HCT116 (cell line): ENCODE measurements around the gene PSORS1C2. TPM values are rescaled to one million over a fixed set of nuclear protein-coding genes. Genes with fewer than 3 reads are reported as not detected.

Experiments
- ATAC-seq: fragments of 200-7000 bp; cut with Tn5 transposase; 2 replicates; pipeline ENCODE4 v1.9.1; 2020; ENCODE audit warnings: mild to moderate bottlenecking, moderate library complexity
- BruUV-seq: library from RNA; stranded (reverse); fragments of 400-500 nt; replicated peaks from 2 replicates; lab custom pipeline; 2021; lab: Mats Ljungman, UMichigan
- CTCF ChIA-PET: fragments of 300-600 bp; sonication (Branson Sonifier 250); formaldehyde crosslinking; loops from one replicate; lab custom pipeline; 2021; ENCODE audit warnings: antibody characterized with exemption; lab: Charles Lee
- POLR2A ChIA-PET: fragments of 300-600, 350-600 bp; sonication (Branson Sonifier 250); formaldehyde crosslinking; loops from one replicate; lab custom pipeline; 2021; ENCODE audit warnings: antibody characterized with exemption; lab: Charles Lee
- RAD21 ChIA-PET, 2 experiments: fragments of 300-600 bp; sonication (Branson Sonifier 250); formaldehyde crosslinking; loops; one replicate each; lab custom pipeline; 2023; ENCODE audit warnings: low total read pairs in 2 of 2; ENCODE audit not compliant: uncharacterized antibody in 2 of 2, unreplicated experiment in 2 of 2, low non-redundant PET in 1 of 2; lab: Charles Lee
- DNase-seq: peaks from one replicate; pipeline ENCODE4 v3.0.0-alpha.2; 2010; ENCODE audit warnings: low read depth, low spot score
- H2AFZ ChIP-seq: fragments of 200-600 bp; shearing (Covaris generic), sonication (generic); 2 replicates; pipeline ENCODE4 v1.6.1; 2017; ENCODE audit warnings: low read depth, mixed run types, mixed read lengths, antibody characterized with exemption, low read length; ENCODE audit not compliant: poor library complexity, severe bottlenecking
- H3K27ac ChIP-seq: 2 replicates; pipeline ENCODE4 v1.5.1; 2012; ENCODE audit warnings: low read depth, low read length
- H3K27me3 ChIP-seq: fragments of 200-600 bp; sonication (generic); 2 replicates; pipeline ENCODE4 v1.6.1; 2016; ENCODE audit warnings: mixed run types, low read length, mixed read lengths; ENCODE audit not compliant: insufficient read depth
- H3K36me3 ChIP-seq, 2 experiments: fragments of 200-500 bp in 1 of 2; fragments of 200-600 bp in 1 of 2; sonication (Bioruptor generic) in 1 of 2; sonication (generic) in 1 of 2; 2 replicates each; pipeline versions ENCODE4 v1.5.1 to v1.6.1; 2014 to 2016; ENCODE audit warnings: low read length in 2 of 2, inconsistent platforms in 1 of 2, mixed read lengths in 1 of 2, mixed run types in 1 of 2; ENCODE audit not compliant: insufficient read depth in 2 of 2, control insufficient read depth in 1 of 2
- H3K4me1 ChIP-seq, 2 experiments: fragments of 200-600 bp in 1 of 2; sonication (generic) in 1 of 2; 2 replicates each; pipeline versions ENCODE4 v1.5.1 to v1.6.1; 2012 to 2017; ENCODE audit warnings: low read length in 2 of 2, inconsistent platforms in 1 of 2, mild to moderate bottlenecking in 1 of 2, mixed read lengths in 1 of 2, mixed run types in 1 of 2, moderate library complexity in 1 of 2; ENCODE audit not compliant: insufficient read depth in 2 of 2, control insufficient read depth in 1 of 2
- H3K4me2 ChIP-seq: fragments of 200-600 bp; sonication (generic); 2 replicates; pipeline ENCODE4 v1.6.1; 2017; ENCODE audit warnings: mixed run types, low read length, mixed read lengths
- H3K4me3 ChIP-seq, 2 experiments: fragments of 200-600 bp in 1 of 2; sonication (generic) in 1 of 2; replicated peaks in 1 of 2; 2 replicates each; pipeline ENCODE4 v1.5.1; 2011 to 2016; ENCODE audit warnings: low read length in 2 of 2, control low read depth in 1 of 2, low read depth in 1 of 2, mild to moderate bottlenecking in 1 of 2, mixed read lengths in 1 of 2, mixed run types in 1 of 2
- H3K79me2 ChIP-seq: fragments of 200-600 bp; sonication (generic); 2 replicates; pipeline ENCODE4 v1.6.1; 2017; ENCODE audit warnings: mild to moderate bottlenecking, mixed run types, low read length, moderate library complexity, mixed read lengths; ENCODE audit not compliant: insufficient read depth
- H3K9ac ChIP-seq: fragments of 200-600 bp; sonication (generic); 2 replicates; pipeline ENCODE4 v1.6.1; 2016; ENCODE audit warnings: low read length, mixed read lengths
- H3K9me2 ChIP-seq: fragments of 200-600 bp; sonication (generic), shearing (Covaris generic); 2 replicates; pipeline ENCODE4 v1.6.1; 2017; ENCODE audit warnings: mixed run types, mild to moderate bottlenecking, moderate library complexity; ENCODE audit not compliant: insufficient read depth
- H3K9me3 ChIP-seq, 2 experiments: fragments of 200-500 bp in 1 of 2; fragments of 200-600 bp in 1 of 2; sonication (Bioruptor generic) in 1 of 2; sonication (generic) in 1 of 2; 2 replicates each; pipeline ENCODE4 v1.6.1; 2014 to 2017; ENCODE audit warnings: low read length in 2 of 2, mixed read lengths in 2 of 2, inconsistent platforms in 1 of 2, low read depth in 1 of 2, mild to moderate bottlenecking in 1 of 2, mixed run types in 1 of 2, moderate library complexity in 1 of 2; ENCODE audit not compliant: control insufficient read depth in 1 of 2, insufficient read depth in 1 of 2
- H4K20me1 ChIP-seq: fragments of 200-600 bp; sonication (generic), shearing (Covaris generic); 2 replicates; pipeline ENCODE4 v1.6.1; 2017; ENCODE audit warnings: mixed run types, mild to moderate bottlenecking, moderate library complexity; ENCODE audit not compliant: insufficient read depth
- CBX3 ChIP-seq: IDR thresholded peaks from 2 replicates; pipeline ENCODE4 v1.6.1; 2012; ENCODE audit warnings: low read depth
- CEBPB ChIP-seq: IDR thresholded peaks from 2 replicates; pipeline ENCODE4 v1.6.1; 2012; ENCODE audit warnings: low read depth
- EGR1 ChIP-seq: IDR thresholded peaks from 2 replicates; pipeline ENCODE4 v1.6.1; 2012; ENCODE audit warnings: low read depth
- EZH2 ChIP-seq: fragments of 200-600 bp; sonication (generic); IDR thresholded peaks from 2 replicates; pipeline ENCODE4 v1.6.1; 2017; ENCODE audit warnings: antibody characterized with exemption, mixed run types
- EZH2phosphoT487 ChIP-seq: fragments of 200-600 bp; IDR thresholded peaks from 2 replicates; pipeline ENCODE4 v1.6.1; 2018; ENCODE audit warnings: antibody characterized with exemption, borderline replicate concordance
- FOSL1 ChIP-seq: IDR thresholded peaks from 2 replicates; pipeline ENCODE4 v1.6.1; 2012; ENCODE audit warnings: low read depth
- JUND ChIP-seq: IDR thresholded peaks from 2 replicates; pipeline ENCODE4 v1.6.1; 2012
- POLR2AphosphoS5 ChIP-seq: IDR thresholded peaks from 2 replicates; pipeline ENCODE4 v1.6.1; 2011; ENCODE audit warnings: mild to moderate bottlenecking, low read depth, low read length, moderate library complexity
- SP1 ChIP-seq: IDR thresholded peaks from 2 replicates; pipeline ENCODE4 v1.6.1; 2012; ENCODE audit warnings: low read depth
- SRF ChIP-seq: IDR thresholded peaks from 2 replicates; pipeline ENCODE4 v1.6.1; 2012; ENCODE audit warnings: low read depth
- intact Hi-C: fragments of 100-400 bp; cut with micrococcal nuclease; formaldehyde crosslinking; loops from 2 replicates; pipeline ENCODE4 v1.10.0; 2022
- total RNA-seq: library from RNA; stranded (reverse); gene quantifications from one replicate; pipeline ENCODE4 v1.2.1, GENCODE V29; 2021; ENCODE audit not compliant: unreplicated experiment
- TF ChIP-seq, protein P1 (sequence below): IDR thresholded peaks from 2 replicates; pipeline ENCODE4 v1.6.1; 2012; ENCODE audit warnings: low read depth
- TF ChIP-seq, protein P2 (sequence below): IDR thresholded peaks from 2 replicates; pipeline ENCODE4 v1.6.1; 2011; ENCODE audit warnings: mild to moderate bottlenecking, low read length, moderate library complexity; ENCODE audit not compliant: insufficient replicate concordance; ENCODE audit errors: extremely low read depth

Gene PSORS1C2
- total RNA-seq, 1 experiment from 2014 or later, result not detected

DNA sequence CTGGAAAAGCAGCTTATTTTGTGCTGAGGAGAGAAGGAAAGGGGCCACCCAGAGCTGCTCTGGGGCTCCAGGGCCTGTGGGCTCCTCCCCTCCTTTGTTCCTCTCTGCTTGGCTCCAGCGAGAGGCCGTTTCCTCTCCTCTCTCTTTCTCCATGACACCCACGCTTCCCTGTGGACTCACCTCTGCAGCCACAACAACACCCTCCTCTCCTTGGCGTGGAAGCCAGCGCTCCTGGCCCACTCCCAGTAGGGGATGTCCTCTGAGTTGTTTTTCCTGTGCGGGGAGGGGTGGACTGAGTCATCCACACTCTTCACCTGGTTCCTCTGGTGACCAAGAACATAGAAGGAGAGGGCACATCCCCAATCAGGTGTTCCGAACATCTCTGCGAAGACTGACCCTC, 13.7 kb downstream of the PSORS1C2 start:
- no peak overlapping the region for H2AFZ ChIP-seq
- TF ChIP-seq JUND (peak; percentile 51; the same call in 1 of the 2 replicates), EZH2phosphoT487 (no peak), CEBPB (no peak), CBX3 (0 out of 2 replicates have a peak, but pooled peaks have one; percentile 26), EGR1 (peak; percentile 79), SRF (no peak), EZH2 (no peak), POLR2AphosphoS5 (peak; percentile 30; the same call in 1 of the 2 replicates), SP1 (no peak; the same call in 1 of the 2 replicates), FOSL1 (0 out of 2 replicates have a peak, but pooled peaks have one; percentile 22)
- TF ChIP-seq, protein P1, sequence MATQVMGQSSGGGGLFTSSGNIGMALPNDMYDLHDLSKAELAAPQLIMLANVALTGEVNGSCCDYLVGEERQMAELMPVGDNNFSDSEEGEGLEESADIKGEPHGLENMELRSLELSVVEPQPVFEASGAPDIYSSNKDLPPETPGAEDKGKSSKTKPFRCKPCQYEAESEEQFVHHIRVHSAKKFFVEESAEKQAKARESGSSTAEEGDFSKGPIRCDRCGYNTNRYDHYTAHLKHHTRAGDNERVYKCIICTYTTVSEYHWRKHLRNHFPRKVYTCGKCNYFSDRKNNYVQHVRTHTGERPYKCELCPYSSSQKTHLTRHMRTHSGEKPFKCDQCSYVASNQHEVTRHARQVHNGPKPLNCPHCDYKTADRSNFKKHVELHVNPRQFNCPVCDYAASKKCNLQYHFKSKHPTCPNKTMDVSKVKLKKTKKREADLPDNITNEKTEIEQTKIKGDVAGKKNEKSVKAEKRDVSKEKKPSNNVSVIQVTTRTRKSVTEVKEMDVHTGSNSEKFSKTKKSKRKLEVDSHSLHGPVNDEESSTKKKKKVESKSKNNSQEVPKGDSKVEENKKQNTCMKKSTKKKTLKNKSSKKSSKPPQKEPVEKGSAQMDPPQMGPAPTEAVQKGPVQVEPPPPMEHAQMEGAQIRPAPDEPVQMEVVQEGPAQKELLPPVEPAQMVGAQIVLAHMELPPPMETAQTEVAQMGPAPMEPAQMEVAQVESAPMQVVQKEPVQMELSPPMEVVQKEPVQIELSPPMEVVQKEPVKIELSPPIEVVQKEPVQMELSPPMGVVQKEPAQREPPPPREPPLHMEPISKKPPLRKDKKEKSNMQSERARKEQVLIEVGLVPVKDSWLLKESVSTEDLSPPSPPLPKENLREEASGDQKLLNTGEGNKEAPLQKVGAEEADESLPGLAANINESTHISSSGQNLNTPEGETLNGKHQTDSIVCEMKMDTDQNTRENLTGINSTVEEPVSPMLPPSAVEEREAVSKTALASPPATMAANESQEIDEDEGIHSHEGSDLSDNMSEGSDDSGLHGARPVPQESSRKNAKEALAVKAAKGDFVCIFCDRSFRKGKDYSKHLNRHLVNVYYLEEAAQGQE, result no peak
- TF ChIP-seq, protein P2, sequence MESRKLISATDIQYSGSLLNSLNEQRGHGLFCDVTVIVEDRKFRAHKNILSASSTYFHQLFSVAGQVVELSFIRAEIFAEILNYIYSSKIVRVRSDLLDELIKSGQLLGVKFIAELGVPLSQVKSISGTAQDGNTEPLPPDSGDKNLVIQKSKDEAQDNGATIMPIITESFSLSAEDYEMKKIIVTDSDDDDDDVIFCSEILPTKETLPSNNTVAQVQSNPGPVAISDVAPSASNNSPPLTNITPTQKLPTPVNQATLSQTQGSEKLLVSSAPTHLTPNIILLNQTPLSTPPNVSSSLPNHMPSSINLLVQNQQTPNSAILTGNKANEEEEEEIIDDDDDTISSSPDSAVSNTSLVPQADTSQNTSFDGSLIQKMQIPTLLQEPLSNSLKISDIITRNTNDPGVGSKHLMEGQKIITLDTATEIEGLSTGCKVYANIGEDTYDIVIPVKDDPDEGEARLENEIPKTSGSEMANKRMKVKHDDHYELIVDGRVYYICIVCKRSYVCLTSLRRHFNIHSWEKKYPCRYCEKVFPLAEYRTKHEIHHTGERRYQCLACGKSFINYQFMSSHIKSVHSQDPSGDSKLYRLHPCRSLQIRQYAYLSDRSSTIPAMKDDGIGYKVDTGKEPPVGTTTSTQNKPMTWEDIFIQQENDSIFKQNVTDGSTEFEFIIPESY, result no peak
- H3K27ac ChIP-seq, result peak overlapping the region; percentile 18; the same call in 1 of the 2 replicates
- BruUV-seq, result no TSS peak
- H3K4me2 ChIP-seq, result peak overlapping the region; percentile 70
- DNase-seq (no peak), ATAC-seq (peak; percentile 51)
- H3K27me3 ChIP-seq, result no peaks in the 10 kb centered on the region
- ChIA-PET POLR2A (interaction anchor here (1.6 to 2.1 kb wide), 2 partner anchors 8 to 10 kb away, joined by 5 to 7 read pairs; partner anchors contain the start of gene PSORS1C1), RAD21 (interaction anchor here in 1 of 2 experiments (0.6 to 1.0 kb wide), 2 partner anchors 11 to 22 kb away, joined by 3 to 5 read pairs; partner anchors contain the start of gene PSORS1C1), CTCF (interaction anchor here (1.1 to 2.4 kb wide), 2 partner anchors 38 to 241 kb away, joined by 3 to 7 read pairs; no protein-coding TSS in a partner anchor)
- H3K9me3 ChIP-seq, result no peaks in the 10 kb centered on the region
- no peaks in the 10 kb centered on the region for H3K79me2 ChIP-seq
- intact Hi-C loops, result no loop called here
- H3K9ac ChIP-seq, result peak overlapping the region; percentile 40
- H4K20me1 ChIP-seq, result no peaks in the 10 kb centered on the region
- H3K4me3 ChIP-seq, result peak overlapping the region in 1 of 2 experiments; percentile 23; a peak in 1 of 4 replicates
- peaks cover 41 to 61% of the 10 kb centered on the region in 2 experiments for H3K4me1 ChIP-seq
- H3K36me3 ChIP-seq, result no peaks in the 10 kb centered on the region
- H3K9me2 ChIP-seq, result no peaks in the 10 kb centered on the region
